Ovary (tissue), 9 donors: ENCODE data around the gene IFRD1. TPM values are rescaled to one million over a fixed set of nuclear protein-coding genes. Genes with fewer than 3 reads are reported as not detected.

ENCODE experiments used
- DNase-seq, 5 donors: peaks; one replicate each; pipeline ENCODE4 v3.0.0-alpha.2; 2019 to 2020
- H3K27ac ChIP-seq, 2 donors: fragments of 200-600 bp; one replicate each; pipeline versions ENCODE4 v1.5.1 to v1.8.0; 2019 to 2022
- H3K27me3 ChIP-seq: fragments of 200-600 bp; one replicate; pipeline ENCODE4 v1.8.0; 2022
- H3K36me3 ChIP-seq: fragments of 200-600 bp; sonication (generic); one replicate; pipeline ENCODE4 v1.5.1; 2019
- H3K4me1 ChIP-seq: one replicate; pipeline ENCODE4 v1.8.1; 2013; ENCODE audit warnings: mild to moderate bottlenecking, moderate library complexity; ENCODE audit not compliant: insufficient read depth
- H3K4me3 ChIP-seq: fragments of 200-600 bp; sonication (generic); one replicate; pipeline ENCODE4 v1.5.1; 2017
- H3K9me3 ChIP-seq, 2 donors: fragments of 200-600 bp in 1 of 2; sonication (generic) in 1 of 2; one replicate each; pipeline versions ENCODE4 v1.5.1 to v1.8.1; 2013 to 2019; ENCODE audit warnings: mild to moderate bottlenecking in 1 of 2, moderate library complexity in 1 of 2
- CTCF ChIP-seq, 3 donors: fragments of 450-650 bp in 2 of 3; fragments of 200-600 bp in 1 of 3; IDR thresholded peaks; one replicate each; pipeline versions ENCODE4 v1.5.1 to v1.8.0; 2016 to 2022; ENCODE audit warnings: antibody characterized with exemption in 3 of 3, mild to moderate bottlenecking in 1 of 3
- EP300 ChIP-seq: sonication (generic); formaldehyde crosslinking; IDR thresholded peaks from one replicate; pipeline ENCODE4 v1.6.1; 2017; ENCODE audit warnings: antibody characterized with exemption
- POLR2A ChIP-seq: fragments of 450-650 bp; IDR thresholded peaks from one replicate; pipeline ENCODE4 v1.6.1; 2017; ENCODE audit warnings: antibody characterized with exemption, mild to moderate bottlenecking, moderate library complexity
- WGBS, 3 donors: extraction: QIAGEN DNeasy Blood & Tissue Kit in 1 of 3; methylation state at CpG; one replicate each; pipeline versions ENCODE4 v1.1.5 to v1.1.7; 2013 to 2017; 5-methylcytosine and 5-hydroxymethylcytosine counted together
- intact Hi-C, 4 donors: fragments of 100-400 bp; cut with DNase I; formaldehyde crosslinking; loops; one replicate each; pipeline versions ENCODE4 v1.11.0 to v1.15.1; 2022 to 2023
- polyA plus RNA-seq, 2 donors: library from polyadenylated mRNA; stranded (reverse); fragments of 200-250 nt in 1 of 2; fragments of 350-450 nt in 1 of 2; fragmentation: Illumina TruSeq in 1 of 2; extraction: RNeasy Lipid Tissue Mini Kit (QIAGEN cat#74804) in 1 of 2; gene quantifications; one replicate each; pipeline ENCODE4 v1.2.3, GENCODE V29; 2013 to 2014
- total RNA-seq, 7 donors: library from RNA; depleted of rRNA in 2 of 7; stranded (reverse); fragments of >200 nt in 2 of 7; fragmentation: NEBNext Ultra II Directional in 3 of 7; extraction: Animal tissue kit (Norgen Biotek cat#: 25700) in 3 of 7; gene quantifications; one replicate each; pipeline versions ENCODE4 v1.1.0 to v1.2.4, GENCODE V29; 2016 to 2023
- donor health status: DM: no; HTN: no; CAD: no; lungs with moderate emphysema.
- donor health status: DM: no; HTN: no; CAD: no.
- donor health status: Bipolar disorder and iron deficiency.
- donor health status: DM: yes; HTN: yes; CAD: no.
- donor health status: DM: no; HTN: no; CAD: no.
- donor health status: DM: yes; HTN: yes; CAD: no.

The IFRD1 gene
- total and polyA plus RNA-seq, 9 donors, result 21.2 to 75.1 (median 37.2) TPM

- Histone ChIP-seq H3K36me3 (no peaks in the 10 kb centered on the region), H3K4me1 (peaks cover 4% of the 10 kb centered on the region), H3K27me3 (no peaks in the 10 kb centered on the region), H3K4me3 (no peak overlapping the region), H3K9me3 (no peaks in the 10 kb centered on the region), H3K27ac (no peak overlapping the region)
- intact Hi-C loops, result no loop called here
- TF ChIP-seq CTCF (IDR thresholded peaks at IDR 0.05), result no peak
- TF ChIP-seq POLR2A, result no peak
- TF ChIP-seq EP300, result no peak
- WGBS, 3 donors, result 96 to 97% (median 97%) methylated on average over 1 of the region's 1 CpG
- no peak for DNase-seq
Observed at GRCh38 chr7:112459645-112460044, 9.4 kb downstream of the IFRD1 start.

- Histone ChIP-seq H3K36me3 (no peaks in the 10 kb centered on the region), H3K9me3 (no peaks in the 10 kb centered on the region), H3K27ac (no peak overlapping the region), H3K4me3 (no peak overlapping the region), H3K4me1 (no peaks in the 10 kb centered on the region), H3K27me3 (no peaks in the 10 kb centered on the region)
- DNase-seq, result peak in 1 of 5 donors; percentile 42
- intact Hi-C loops, result no loop called here
- TF ChIP-seq EP300, result no peak
- TF ChIP-seq POLR2A, result no peak
- no peak for TF ChIP-seq CTCF (IDR thresholded peaks at IDR 0.05)
Observed at GRCh38 chr7:112462236-112462635, 12.0 kb downstream of the IFRD1 start.

- TF ChIP-seq CTCF (IDR thresholded peaks at IDR 0.05) (no peak), EP300 (no peak), POLR2A (no peak)
- Histone ChIP-seq H3K9me3 (no peaks in the 10 kb centered on the region), H3K4me3 (no peak overlapping the region), H3K4me1 (no peaks in the 10 kb centered on the region), H3K36me3 (no peaks in the 10 kb centered on the region), H3K27ac (no peak overlapping the region), H3K27me3 (no peaks in the 10 kb centered on the region)
- intact Hi-C loops, result no loop called here
- DNase-seq, result no peak
- 55 to 83% (median 75%) methylated on average over 4 of the region's 4 CpGs for WGBS, 3 donors
Observed at GRCh38 chr7:112467867-112468266, 17.6 kb downstream of the IFRD1 start.

- no peaks in the 10 kb centered on the region for H3K27me3 ChIP-seq
- H3K27ac ChIP-seq, result no peak overlapping the region
- TF ChIP-seq EP300, result no peak
- TF ChIP-seq CTCF (IDR thresholded peaks at IDR 0.05), result no peak
- no peak for TF ChIP-seq POLR2A
- no peak for DNase-seq
- H3K9me3 ChIP-seq, result no peaks in the 10 kb centered on the region
- H3K4me3 ChIP-seq, result no peak overlapping the region
- H3K4me1 ChIP-seq, result no peaks in the 10 kb centered on the region
- intact Hi-C loops, result no loop called here
- no peaks in the 10 kb centered on the region for H3K36me3 ChIP-seq
- 86 to 98% (median 97%) methylated on average over 4 of the region's 4 CpGs for WGBS, 3 donors
Observed at GRCh38 chr7:112470194-112470593, 19.9 kb downstream of the IFRD1 start.
